Neuronal stem cell (in vitro differentiated cells): Measurements from ENCODE around the gene TRIM67.

ENCODE experiments used
- DNase-seq: peaks from one replicate; pipeline ENCODE4 v3.0.0-alpha.2; 2013; ENCODE audit warnings: low spot score
- H2AFZ ChIP-seq: one replicate; pipeline ENCODE4 v1.6.1; 2013; ENCODE audit warnings: mild to moderate bottlenecking, low read length, inconsistent platforms
- H2AK5ac ChIP-seq: 2 replicates; pipeline ENCODE4 v1.6.1; 2013; ENCODE audit warnings: low read depth, mild to moderate bottlenecking, inconsistent platforms, low read length, moderate library complexity, mixed read lengths
- H2BK120ac ChIP-seq: 2 replicates; pipeline ENCODE4 v1.6.1; 2013; ENCODE audit warnings: low read depth, mild to moderate bottlenecking, inconsistent platforms, low read length, moderate library complexity, mixed read lengths
- H2BK12ac ChIP-seq: one replicate; pipeline ENCODE4 v1.6.1; 2013; ENCODE audit warnings: low read length, inconsistent platforms
- H2BK15ac ChIP-seq: 2 replicates; pipeline ENCODE4 v1.6.1; 2013; ENCODE audit warnings: mild to moderate bottlenecking, low read length, inconsistent platforms, mixed read lengths
- H2BK5ac ChIP-seq: one replicate; pipeline ENCODE4 v1.6.1; 2013; ENCODE audit warnings: inconsistent platforms, mild to moderate bottlenecking, low read length, moderate library complexity
- H3K14ac ChIP-seq: one replicate; pipeline ENCODE4 v1.6.1; 2013; ENCODE audit warnings: low read length, inconsistent platforms
- H3K18ac ChIP-seq: 2 replicates; pipeline ENCODE4 v1.6.1; 2013; ENCODE audit warnings: low read length, inconsistent platforms
- H3K23ac ChIP-seq: 2 replicates; pipeline ENCODE4 v1.6.1; 2013; ENCODE audit warnings: low read depth, mild to moderate bottlenecking, mixed read lengths, low read length, inconsistent platforms; ENCODE audit not compliant: poor library complexity
- H3K27ac ChIP-seq: replicated peaks from 3 replicates; pipeline ENCODE4 v1.5.1; 2013; ENCODE audit warnings: low read length, inconsistent platforms
- H3K27me3 ChIP-seq, 3 experiments: 2 replicates each; pipeline ENCODE4 v1.6.1; 2013; ENCODE audit warnings: low read length in 3 of 3, mild to moderate bottlenecking in 2 of 3, inconsistent platforms in 1 of 3, low read depth in 1 of 3, mixed read lengths in 1 of 3, moderate library complexity in 1 of 3; ENCODE audit not compliant: control insufficient read depth in 3 of 3, insufficient read depth in 3 of 3
- H3K36me3 ChIP-seq, 2 donors: replicated peaks in 1 of 2; 2 replicates each; pipeline ENCODE4 v1.6.1; 2013; ENCODE audit warnings: low read length in 2 of 2; ENCODE audit not compliant: control insufficient read depth in 2 of 2, insufficient read depth in 2 of 2
- H3K4ac ChIP-seq: 2 replicates; pipeline ENCODE4 v1.6.1; 2013; ENCODE audit warnings: inconsistent platforms, mild to moderate bottlenecking, low read length, moderate library complexity
- H3K4me1 ChIP-seq, 2 donors: 1 replicate in 1 of 2; 2 replicates in 1 of 2; pipeline ENCODE4 v1.6.1; 2013; ENCODE audit warnings: low read length in 2 of 2, low read depth in 1 of 2; ENCODE audit not compliant: control insufficient read depth in 2 of 2, insufficient read depth in 1 of 2
- H3K4me2 ChIP-seq: one replicate; pipeline ENCODE4 v1.6.1; 2013; ENCODE audit warnings: mild to moderate bottlenecking, low read length, inconsistent platforms; ENCODE audit not compliant: insufficient read depth, poor library complexity, severe bottlenecking
- H3K4me3 ChIP-seq, 2 donors: 2 replicates each; pipeline ENCODE4 v1.5.1; 2013; ENCODE audit warnings: low read length in 2 of 2, mild to moderate bottlenecking in 2 of 2, inconsistent platforms in 1 of 2, moderate library complexity in 1 of 2
- H3K79me1 ChIP-seq: one replicate; pipeline ENCODE4 v1.6.1; 2013; ENCODE audit warnings: low read depth, mild to moderate bottlenecking, inconsistent platforms, low read length, moderate library complexity
- H3K9ac ChIP-seq: one replicate; pipeline ENCODE4 v1.6.1; 2013; ENCODE audit warnings: mild to moderate bottlenecking, low read depth, low read length, inconsistent platforms; ENCODE audit not compliant: poor library complexity
- H3K9me3 ChIP-seq, 2 donors: replicated peaks in 1 of 2; 2 replicates each; pipeline versions ENCODE3 to v1.6.1; 2013; ENCODE audit warnings: low read length in 2 of 2, mild to moderate bottlenecking in 2 of 2, inconsistent platforms in 1 of 2, low read depth in 1 of 2, mixed read lengths in 1 of 2, moderate library complexity in 1 of 2; ENCODE audit not compliant: control insufficient read depth in 2 of 2, insufficient read depth in 1 of 2
- H4K8ac ChIP-seq: one replicate; pipeline ENCODE4 v1.6.1; 2013; ENCODE audit warnings: low read depth, mild to moderate bottlenecking, inconsistent platforms, low read length, moderate library complexity
- H4K91ac ChIP-seq: one replicate; pipeline ENCODE4 v1.6.1; 2013; ENCODE audit warnings: low read length, low read depth, mild to moderate bottlenecking, inconsistent platforms; ENCODE audit not compliant: poor library complexity
- WGBS, 2 donors: extraction: QIAGEN DNeasy Blood & Tissue Kit; methylation state at CpG; one replicate each; pipeline ENCODE4 v1.1.7; 2013; ENCODE audit warnings: missing lambda C conversion rate in 2 of 2, mixed read lengths in 1 of 2; ENCODE audit not compliant: insufficient read length in 2 of 2, insufficient replicate concordance in 1 of 2; ENCODE audit errors: extremely low coverage in 2 of 2; 5-methylcytosine and 5-hydroxymethylcytosine counted together

The TRIM67 gene

GRCh38 chr1:231236208-231236591 lies 74.3 kb downstream of the TRIM67 start:
- Histone ChIP-seq H2AK5ac (no peak overlapping the region), H3K4me3 (no peak overlapping the region), H3K23ac (no peak overlapping the region), H3K36me3 (peaks cover 10 to 43% of the 10 kb centered on the region in 2 donors), H3K9me3 (no peaks in the 10 kb centered on the region), H4K91ac (no peak overlapping the region), H2BK15ac (no peak overlapping the region), H2AFZ (no peak overlapping the region), H3K18ac (no peak overlapping the region), H4K8ac (no peak overlapping the region), H2BK5ac (no peak overlapping the region), H3K27ac (no peak overlapping the region), H3K27me3 (no peaks in the 10 kb centered on the region), H3K9ac (no peak overlapping the region), H2BK12ac (no peak overlapping the region), H3K79me1 (peaks cover 2% of the 10 kb centered on the region), H3K4me1 (peaks cover 0 to 3% of the 10 kb centered on the region in 2 donors), H2BK120ac (no peak overlapping the region), H3K4me2 (no peak overlapping the region), H3K4ac (no peak overlapping the region), H3K14ac (no peak overlapping the region)
- no peak for DNase-seq
- no CpG with 5 or more reads among the region's 4 CpGs for WGBS, 2 donors

- peaks cover 0 to 3% of the 10 kb centered on the region in 2 donors for H3K4me1 ChIP-seq
- no peak overlapping the region for H2BK5ac ChIP-seq
- no peak overlapping the region for H3K27ac ChIP-seq
- no peak overlapping the region for H3K14ac ChIP-seq
- no peak for DNase-seq
- H4K91ac ChIP-seq: no peak overlapping the region
- no peak overlapping the region for H3K23ac ChIP-seq
- H2BK15ac ChIP-seq: no peak overlapping the region
- H3K4ac ChIP-seq: no peak overlapping the region
- H2AFZ ChIP-seq: no peak overlapping the region
- H3K18ac ChIP-seq: no peak overlapping the region
- no peak overlapping the region for H3K4me2 ChIP-seq
- no CpG with 5 or more reads among the region's 9 CpGs for WGBS, 2 donors
- H2BK120ac ChIP-seq: no peak overlapping the region
- H3K9me3 ChIP-seq: no peaks in the 10 kb centered on the region
- no peak overlapping the region for H3K4me3 ChIP-seq
- H2AK5ac ChIP-seq: no peak overlapping the region
- no peak overlapping the region for H3K9ac ChIP-seq
- H4K8ac ChIP-seq: no peak overlapping the region
- no peak overlapping the region for H2BK12ac ChIP-seq
- no peaks in the 10 kb centered on the region for H3K27me3 ChIP-seq
- H3K79me1 ChIP-seq: peaks cover 2% of the 10 kb centered on the region
- H3K36me3 ChIP-seq: peaks cover 10 to 43% of the 10 kb centered on the region in 2 donors
Measured at GRCh38 chr1:231236938-231237337, 75.1 kb downstream of the TRIM67 start.

GRCh38 chr1:231238298-231238697 lies 76.4 kb downstream of the TRIM67 start:
- no peak overlapping the region for H2BK12ac ChIP-seq
- H3K27me3 ChIP-seq: no peaks in the 10 kb centered on the region
- H3K79me1 ChIP-seq: peaks cover 2% of the 10 kb centered on the region
- no peak overlapping the region for H2AK5ac ChIP-seq
- no peak overlapping the region for H4K91ac ChIP-seq
- no peak overlapping the region for H3K4me2 ChIP-seq
- no peak overlapping the region for H3K4me3 ChIP-seq
- no peak overlapping the region for H3K4ac ChIP-seq
- WGBS, 2 donors: no CpG with 5 or more reads among the region's 1 CpG
- H2BK120ac ChIP-seq: no peak overlapping the region
- H4K8ac ChIP-seq: no peak overlapping the region
- no peak overlapping the region for H3K27ac ChIP-seq
- peaks cover 3 to 7% of the 10 kb centered on the region in 2 donors for H3K4me1 ChIP-seq
- no peak overlapping the region for H3K9ac ChIP-seq
- no peak overlapping the region for H2BK15ac ChIP-seq
- H2BK5ac ChIP-seq: no peak overlapping the region
- H2AFZ ChIP-seq: no peak overlapping the region
- no peak overlapping the region for H3K14ac ChIP-seq
- no peak overlapping the region for H3K23ac ChIP-seq
- DNase-seq: no peak
- H3K9me3 ChIP-seq: no peaks in the 10 kb centered on the region
- peaks cover 10 to 38% of the 10 kb centered on the region in 2 donors for H3K36me3 ChIP-seq
- H3K18ac ChIP-seq: no peak overlapping the region

- H2AK5ac ChIP-seq: no peak overlapping the region
- no peak overlapping the region for H3K23ac ChIP-seq
- H3K9ac ChIP-seq: no peak overlapping the region
- no peak overlapping the region for H2BK15ac ChIP-seq
- WGBS, 2 donors: no CpG with 5 or more reads among the region's 13 CpGs
- peak overlapping the region; percentile 75 to 94 for H3K4me3 ChIP-seq
- H3K14ac ChIP-seq: peak overlapping the region; percentile 47
- H3K4me1 ChIP-seq: peaks cover 3 to 7% of the 10 kb centered on the region in 2 donors
- H3K36me3 ChIP-seq: peaks cover 10 to 39% of the 10 kb centered on the region in 2 donors
- no peak overlapping the region for H3K27ac ChIP-seq
- H3K4me2 ChIP-seq: peak overlapping the region; percentile 69
- H3K18ac ChIP-seq: no peak overlapping the region
- no peak overlapping the region for H4K91ac ChIP-seq
- no peak overlapping the region for H2BK12ac ChIP-seq
- H3K4ac ChIP-seq: no peak overlapping the region
- H2BK5ac ChIP-seq: no peak overlapping the region
- H3K9me3 ChIP-seq: no peaks in the 10 kb centered on the region
- no peak overlapping the region for H2BK120ac ChIP-seq
- peaks cover 3% of the 10 kb centered on the region for H3K79me1 ChIP-seq
- peak overlapping the region; percentile 94 for H2AFZ ChIP-seq
- no peaks in the 10 kb centered on the region for H3K27me3 ChIP-seq
- DNase-seq: no peak
- H4K8ac ChIP-seq: no peak overlapping the region
Measured at GRCh38 chr1:231240531-231240882, 78.6 kb downstream of the TRIM67 start.
